GM19395 (cell line): ENCODE results near the gene HS3ST2.

Experiments
- ATAC-seq: cut with Tn5 transposase; IDR thresholded peaks from one replicate; pipeline ENCODE4 v1.9.1; 2021; ENCODE audit warnings: mild to moderate bottlenecking, moderate library complexity; ENCODE audit not compliant: unreplicated experiment

The HS3ST2 gene

DNA sequence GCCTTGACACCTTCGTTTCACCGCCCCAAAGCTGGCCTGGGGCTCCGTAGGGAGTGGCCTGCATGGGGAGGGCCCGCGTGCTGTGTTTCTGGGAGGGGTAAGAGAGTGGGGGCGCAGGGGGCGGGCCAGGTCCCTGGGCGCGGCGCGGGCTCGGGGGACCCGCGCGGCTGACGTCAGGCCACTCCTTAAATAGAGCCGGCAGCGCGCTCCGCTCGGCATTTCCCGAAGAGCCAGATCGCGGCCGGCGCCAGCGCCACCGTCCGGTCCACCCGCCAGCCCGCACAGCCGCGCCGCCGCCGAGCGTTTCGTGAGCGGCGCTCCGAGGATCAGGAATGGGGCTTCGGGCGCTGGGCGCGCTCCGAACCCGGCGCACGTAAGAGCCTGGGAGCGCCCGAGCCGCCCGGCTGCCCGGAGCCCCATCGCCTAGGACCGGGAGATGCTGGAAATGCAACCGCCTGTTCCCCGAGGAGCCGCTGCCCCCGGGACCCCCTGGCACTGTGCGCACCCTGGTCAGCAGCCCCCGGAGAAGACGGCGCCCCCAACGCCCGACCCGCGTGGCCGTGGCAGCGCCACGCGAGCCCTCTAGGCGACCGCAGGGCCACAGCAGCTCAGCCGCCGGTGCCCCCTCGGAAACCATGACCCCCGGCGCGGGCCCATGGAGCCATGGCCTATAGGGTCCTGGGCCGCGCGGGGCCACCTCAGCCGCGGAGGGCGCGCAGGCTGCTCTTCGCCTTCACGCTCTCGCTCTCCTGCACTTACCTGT lies at the start of gene HS3ST2:
Gene HS3ST2, plus strand, starts transcription at position 215 of the 763 bp plus-strand sequence. Its CDS starts 449 bp downstream, at position 664.
- no peak for ATAC-seq

DNA sequence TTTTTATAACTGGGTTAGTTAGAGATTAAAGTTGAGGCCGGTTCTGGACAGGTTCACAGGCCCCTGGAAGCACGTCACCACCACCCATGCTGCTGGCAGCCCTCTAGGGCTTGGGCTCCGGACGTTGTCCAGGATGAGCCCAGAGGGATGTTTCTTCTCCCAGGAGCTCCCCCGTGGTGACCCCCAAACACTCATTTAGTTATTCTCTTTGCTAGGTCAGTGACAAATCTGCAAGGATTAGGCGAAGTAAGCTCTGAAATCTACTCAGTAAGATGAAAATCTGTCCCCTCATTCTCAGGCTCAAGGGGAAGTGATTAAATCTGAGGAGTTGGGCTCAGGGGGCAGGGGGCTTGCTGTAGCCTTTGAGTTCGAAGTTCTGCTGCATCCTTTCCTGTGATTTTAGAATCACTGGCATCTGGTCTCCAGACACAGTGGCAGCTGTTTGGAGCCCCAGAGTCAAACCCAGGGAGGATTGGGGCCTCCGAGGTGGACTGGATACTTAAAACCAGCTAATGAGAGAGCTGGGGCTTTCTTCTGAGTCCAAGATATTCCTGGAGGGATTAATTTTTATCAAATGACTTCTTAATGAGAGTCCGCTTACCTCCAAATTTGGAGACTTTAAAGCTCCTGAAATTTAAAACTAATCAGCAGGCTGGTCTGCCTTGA lies 49.2 kb upstream of the HS3ST2 start:
- ATAC-seq: no peak

DNA sequence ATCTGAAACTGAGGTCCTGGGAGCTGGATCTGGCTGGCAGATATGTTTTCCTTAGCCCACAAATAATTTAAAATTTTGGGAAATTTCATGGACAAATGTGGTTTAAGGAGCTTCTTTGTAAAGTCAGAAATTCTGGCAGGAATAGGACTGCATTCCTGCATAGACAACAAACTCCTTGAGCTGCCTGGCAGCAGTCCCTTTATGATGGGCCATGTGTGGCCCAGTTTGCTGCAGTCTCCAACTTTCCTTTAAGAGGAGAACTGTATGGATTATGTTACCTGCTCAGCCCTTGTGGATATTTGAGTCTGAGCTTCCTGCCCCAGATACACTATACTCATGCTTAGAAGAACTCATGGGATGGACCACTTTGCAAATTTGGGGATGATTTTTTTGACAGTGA lies 48.5 kb upstream of the HS3ST2 start:
- no peak for ATAC-seq

DNA sequence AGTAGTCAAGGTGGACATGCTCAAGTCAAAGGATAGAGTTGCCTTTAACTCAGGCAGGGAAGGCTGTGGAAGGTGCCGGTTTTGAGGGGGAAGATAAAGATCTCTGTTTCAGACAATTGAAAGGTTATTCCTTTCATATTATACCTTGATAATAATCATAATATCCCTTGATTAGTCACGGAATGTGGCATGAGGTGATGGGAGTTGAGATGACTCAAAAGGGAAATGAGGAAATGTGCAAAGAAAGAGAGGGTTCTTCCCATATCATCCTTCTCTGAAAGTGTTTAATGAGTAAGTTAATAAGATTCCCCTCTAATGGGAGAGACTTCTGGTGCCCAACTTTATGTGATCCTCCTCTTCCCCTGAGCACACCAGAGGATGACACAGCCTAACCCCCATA lies 43.1 kb upstream of the HS3ST2 start:
- no peak for ATAC-seq

DNA sequence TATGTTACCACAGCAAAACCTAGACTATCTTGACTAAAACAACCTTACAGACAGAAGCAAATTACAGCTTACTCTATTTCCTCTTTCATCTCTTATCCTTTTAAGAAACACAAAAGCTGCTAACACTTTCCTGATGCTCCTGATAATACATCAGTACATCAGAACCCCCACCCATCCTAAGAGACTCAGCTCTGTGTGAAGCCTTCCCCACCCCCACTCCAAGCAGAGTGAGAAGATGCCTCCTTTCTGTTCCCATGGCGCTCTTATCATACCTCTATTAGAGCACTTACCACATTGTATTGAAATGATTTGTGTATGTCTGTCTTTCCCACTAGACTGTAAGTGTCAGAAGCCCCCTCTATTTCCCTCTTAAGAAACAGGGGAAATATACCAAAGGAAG lies 42.4 kb upstream of the HS3ST2 start:
- ATAC-seq: no peak

DNA sequence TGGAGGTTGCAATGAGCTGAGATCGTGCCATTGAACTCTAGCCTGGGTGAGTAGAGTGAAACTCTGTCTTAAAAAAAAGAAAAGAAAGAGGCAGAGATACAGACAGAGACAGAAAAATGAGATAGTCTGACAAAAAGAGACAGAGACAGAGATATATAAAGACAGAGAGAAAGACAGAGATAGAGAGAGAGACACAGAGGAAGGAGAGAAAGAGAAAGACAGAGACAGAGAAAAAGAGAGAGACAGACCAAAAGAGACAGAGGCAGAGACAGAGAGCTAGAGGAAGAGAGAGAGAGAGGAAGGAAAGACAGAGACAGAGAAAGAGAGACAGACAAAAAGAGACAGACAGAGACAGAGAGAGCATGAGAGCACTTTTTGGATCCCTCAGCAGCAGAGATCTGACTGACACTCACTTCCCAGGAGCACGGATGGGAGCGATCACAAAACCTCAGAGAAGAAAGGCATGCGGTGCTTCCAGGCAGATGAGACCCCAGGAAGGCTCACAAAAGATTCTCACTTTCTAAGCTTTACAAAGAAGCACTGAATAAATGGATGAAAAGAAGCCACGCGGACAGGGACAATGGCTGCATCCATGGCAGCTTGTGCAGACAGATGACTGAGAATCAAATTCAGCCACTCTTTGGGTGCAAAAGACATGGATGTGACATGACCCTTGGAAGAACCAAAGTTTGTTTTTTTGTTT lies 38.6 kb upstream of the HS3ST2 start:
- ATAC-seq: no peak

DNA sequence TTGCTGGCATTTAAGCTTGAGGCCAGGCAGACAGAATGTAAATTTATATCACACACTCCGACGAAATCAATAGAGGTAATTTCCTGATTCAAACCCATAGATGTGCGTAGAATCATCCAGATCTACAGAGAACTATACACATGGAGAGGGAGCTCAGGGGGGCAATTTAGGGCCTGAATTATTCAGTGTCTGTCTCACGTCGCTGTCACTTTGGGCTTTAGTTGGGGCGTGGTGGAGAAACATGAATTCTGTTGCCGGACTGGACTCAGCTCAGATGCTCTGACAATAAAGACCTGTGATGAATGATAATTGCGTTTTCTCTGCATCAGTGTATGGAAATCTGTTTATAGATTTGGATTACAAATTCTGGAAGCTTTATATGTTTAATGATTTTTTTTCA lies 32.5 kb upstream of the HS3ST2 start:
- ATAC-seq: no peak

DNA sequence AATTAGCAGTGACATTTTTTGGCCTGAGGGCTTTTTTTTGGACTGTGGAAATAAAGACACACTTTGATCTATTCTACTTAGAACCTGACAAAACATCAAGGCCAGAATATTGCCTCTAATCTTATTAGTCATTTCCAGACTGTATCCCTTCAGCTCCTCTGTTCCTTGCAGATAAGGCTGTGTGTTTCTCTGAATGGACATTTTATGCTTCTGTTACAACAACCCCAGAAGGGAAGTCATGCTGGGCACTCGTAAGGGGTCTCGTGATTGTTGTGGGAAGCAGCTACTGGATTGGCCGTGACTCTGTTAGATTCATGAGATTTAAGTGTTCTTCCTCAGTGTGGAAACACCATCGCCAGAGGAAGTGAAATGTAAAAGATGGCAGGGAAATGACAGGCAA lies 31.6 kb upstream of the HS3ST2 start:
- no peak for ATAC-seq

DNA sequence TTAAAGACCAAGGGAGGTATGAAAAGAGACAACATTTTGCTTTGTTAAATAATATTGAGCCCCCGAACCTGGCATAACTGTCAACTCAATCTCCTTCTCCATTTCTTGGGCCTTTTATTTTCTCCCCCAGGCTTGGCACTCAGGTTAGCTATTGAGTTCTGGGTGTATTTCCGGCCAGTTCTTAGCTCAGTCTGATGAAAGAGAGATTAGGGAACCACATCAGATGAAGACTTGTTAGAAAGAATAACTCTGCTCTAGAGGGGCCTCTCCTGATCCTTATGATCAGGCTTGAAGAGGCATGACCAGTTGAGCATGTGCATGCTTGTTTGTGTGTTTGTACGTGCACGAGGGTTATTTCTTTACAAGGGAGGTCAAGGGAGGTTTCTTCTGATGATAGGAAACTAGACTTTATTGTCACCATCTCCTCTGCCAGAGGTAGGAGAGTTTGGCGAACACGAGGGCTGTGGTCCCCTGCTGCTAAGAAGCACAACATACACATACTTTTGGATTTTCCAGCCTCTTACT lies 29.2 kb upstream of the HS3ST2 start:
- no peak for ATAC-seq

DNA sequence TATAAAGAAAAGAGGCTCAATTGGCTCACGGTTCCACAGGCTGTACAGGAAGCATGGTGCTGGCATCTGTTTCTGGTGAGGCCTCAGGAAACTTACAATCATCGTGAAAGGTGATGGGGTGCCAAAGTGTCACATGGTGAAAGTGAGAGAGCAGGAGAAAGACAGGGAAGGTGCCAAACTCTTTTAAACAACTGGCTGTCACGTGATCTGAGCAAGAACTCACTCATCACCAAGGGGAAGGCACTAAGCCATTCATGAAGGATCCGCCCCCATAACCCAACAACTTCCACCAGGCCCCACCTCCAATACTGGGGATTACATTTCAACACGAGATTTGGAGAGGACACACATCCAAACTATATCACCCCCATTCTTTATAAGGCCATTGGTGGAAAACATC lies 28.4 kb upstream of the HS3ST2 start:
- no peak for ATAC-seq

DNA sequence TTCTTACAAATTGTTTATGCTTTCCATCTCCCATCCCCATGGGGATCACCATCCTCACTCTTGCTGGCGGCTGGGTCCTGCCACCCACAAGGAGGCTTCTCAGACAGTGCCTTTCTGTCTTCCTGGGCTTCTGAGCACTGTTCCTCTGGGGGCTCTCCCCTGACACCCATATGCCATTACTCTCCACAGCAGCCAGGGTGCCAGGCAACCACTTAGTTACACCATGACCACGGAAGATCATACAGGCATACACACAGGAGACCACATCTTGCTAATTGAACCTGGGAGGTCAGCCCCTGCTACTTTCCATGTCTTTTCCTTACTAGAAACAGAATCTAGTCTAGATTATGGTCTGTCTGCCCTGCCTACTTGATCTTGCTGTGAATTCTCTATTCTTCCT lies 27.7 kb upstream of the HS3ST2 start:
- no peak for ATAC-seq

DNA sequence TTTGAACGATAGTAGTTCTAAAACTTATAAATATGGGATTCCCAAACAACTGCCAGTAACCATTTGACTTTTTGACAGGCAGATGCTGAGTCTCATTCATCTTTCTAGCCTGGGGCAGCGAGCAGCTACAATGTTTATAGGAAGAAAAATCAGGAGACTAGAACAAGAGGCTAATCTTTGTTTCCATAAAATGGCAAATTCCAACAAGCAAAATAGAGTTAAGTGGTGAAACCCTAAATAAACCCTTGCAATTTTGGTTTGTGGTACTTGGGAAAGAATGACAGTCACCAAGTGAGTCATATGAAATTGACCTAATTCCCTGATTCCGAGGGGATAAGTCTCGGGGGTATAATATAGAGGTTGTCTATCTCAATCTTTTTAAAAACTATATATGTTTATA lies 27.3 kb upstream of the HS3ST2 start:
- no peak for ATAC-seq

DNA sequence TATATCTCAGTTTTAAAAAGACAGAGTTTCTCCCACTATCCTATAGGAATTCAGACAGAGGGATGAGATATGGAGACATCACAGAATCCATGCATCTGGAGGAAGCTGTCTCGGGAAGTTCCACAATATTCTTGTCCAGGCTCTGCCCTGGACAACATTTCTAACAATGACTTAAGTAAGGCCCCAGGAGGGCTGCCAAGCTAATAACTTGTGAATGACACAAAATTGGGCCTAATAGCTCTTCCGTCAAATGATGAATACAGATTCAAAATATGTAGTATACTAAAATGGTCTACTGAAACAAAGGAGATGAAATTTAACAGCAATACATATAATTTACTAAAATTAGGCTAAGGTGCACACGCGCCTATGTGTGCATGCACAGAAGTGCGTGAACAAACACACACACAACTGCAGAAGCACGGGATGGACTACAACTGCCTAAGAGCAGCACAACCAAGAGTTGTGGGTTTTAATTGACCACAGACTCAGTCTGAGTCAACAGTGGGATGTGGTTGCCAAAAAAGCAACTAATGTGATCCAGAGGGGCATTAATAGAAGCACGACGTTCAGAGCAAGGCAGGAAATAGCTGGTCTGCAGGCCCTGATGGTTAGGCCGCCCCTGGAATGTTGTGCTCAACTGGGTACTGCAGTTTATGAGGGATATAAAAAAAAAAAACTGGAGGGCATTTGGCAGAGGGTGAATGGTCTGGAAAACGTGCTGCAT lies 26.3 kb upstream of the HS3ST2 start:
- no peak for ATAC-seq

DNA sequence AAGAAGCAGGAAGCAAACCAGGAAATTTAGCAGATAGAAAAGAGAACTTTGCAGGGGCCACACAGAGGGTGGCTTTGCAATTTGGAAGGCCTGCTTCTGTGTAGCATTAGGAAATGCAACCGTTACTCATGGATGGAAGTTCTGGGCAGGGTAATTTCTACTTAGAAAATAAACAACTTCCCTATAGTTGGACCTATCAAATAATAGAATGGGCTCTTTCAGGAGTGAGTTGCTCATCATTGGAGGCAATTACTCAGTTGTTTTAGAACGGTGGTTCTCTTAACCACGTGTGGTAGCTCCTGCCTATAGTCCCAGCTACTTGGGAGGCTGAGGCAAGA lies 25.8 kb upstream of the HS3ST2 start:
- ATAC-seq: no peak

DNA sequence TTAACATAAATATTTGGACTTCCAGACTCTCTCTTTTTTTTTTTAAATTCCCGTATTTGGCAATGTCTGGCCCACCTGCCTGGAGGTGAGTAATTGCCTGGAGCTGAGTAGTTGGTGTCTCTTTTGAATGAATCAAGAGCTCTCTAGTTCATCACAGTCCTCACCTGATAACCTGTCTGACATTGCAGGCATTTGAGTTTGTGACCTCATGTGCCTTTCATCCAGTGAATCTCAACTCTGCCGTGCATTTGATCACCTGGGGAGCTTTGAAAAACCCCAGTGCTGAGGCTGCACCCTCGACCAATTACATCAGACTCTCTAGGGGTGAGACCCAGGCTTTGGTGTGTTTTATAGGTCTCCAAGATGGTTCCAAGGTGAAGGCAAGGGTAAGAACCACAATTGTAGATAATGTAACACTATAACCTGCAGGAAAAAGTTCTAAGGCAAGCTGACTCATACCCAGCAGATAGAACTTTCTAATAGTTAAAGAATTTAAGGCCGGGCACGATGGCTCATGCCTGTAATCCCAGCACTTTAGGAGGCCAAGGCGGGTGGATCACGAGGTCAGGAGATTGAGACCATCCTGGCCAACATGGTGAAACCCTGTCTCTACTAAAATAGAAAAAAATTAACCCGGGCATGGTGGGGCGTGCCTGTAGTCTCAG lies 24.5 kb upstream of the HS3ST2 start:
- no peak for ATAC-seq

DNA sequence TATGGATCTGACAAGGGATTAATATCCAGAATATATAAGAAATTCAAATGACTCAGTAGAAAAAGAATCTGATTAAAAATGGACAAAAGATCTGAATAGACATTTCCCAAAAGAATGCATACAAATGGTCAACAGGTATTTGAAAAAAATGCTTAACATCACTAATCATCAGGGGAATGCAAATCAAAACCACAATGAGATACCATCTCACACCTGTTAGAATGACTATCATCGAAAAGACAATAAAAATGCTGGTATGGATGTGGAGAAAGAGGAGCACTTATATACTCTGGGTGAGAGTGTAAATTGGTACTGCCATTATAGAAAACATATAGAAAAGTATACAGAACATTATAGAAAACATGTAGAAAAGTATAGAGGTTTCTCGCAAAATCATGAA lies 16.4 kb upstream of the HS3ST2 start:
- no peak for ATAC-seq

DNA sequence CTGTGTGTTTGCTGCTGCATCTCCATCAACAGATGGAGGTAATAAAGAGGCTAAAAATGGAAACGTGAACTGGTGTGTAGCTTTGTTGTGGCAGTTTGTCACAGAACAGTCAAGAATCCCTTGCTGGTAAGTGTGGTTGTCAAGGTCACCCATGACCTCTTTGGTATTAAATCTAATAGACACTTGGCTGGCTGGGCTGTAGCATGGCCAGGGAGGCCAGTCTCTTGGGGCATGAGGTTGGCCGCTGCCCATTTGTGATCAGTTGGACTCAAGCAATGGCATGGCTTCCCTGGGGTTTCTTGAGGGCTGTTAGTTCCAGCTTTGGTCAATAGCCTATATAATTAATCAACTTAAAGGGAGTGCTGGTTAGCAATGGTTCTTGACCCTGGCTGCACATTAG lies 14.8 kb upstream of the HS3ST2 start:
- ATAC-seq: no peak

DNA sequence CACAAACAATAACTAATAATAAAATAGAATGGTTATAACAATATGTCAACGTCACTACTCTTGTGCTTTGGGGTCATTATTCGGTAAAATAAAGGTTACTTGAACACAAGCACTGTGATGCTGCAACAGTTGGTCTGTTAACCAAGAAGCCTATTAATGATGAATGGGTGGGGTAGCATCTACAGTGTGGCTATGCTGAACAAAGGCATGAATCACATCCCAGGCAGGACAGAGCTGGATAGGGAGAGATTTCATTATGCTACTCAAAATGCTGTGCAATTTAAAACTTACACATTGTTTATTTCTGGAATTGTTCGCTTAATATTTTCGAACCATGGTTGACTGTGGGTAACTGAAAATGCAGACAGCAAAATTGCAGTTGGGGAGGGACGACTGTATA lies 9.1 kb upstream of the HS3ST2 start:
- no peak for ATAC-seq

DNA sequence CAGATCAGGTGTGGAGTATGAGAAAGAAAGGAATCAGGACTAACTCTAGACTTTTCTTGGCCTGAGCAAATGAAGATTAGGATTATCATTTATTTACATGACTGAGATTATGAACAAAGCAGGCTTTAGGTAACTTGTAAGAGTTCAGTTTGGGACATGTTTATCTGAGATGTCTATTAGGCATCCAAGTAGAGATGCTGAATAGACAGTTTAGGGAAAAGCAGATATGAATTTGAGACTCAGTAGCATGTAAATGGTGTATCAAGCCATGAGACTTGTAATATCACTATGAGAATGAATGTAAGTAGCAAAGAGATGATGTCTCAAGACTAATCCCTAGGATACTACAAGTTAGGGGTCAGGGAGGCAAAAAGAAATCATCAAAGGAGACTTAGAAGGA lies 8.6 kb upstream of the HS3ST2 start:
- ATAC-seq: no peak

DNA sequence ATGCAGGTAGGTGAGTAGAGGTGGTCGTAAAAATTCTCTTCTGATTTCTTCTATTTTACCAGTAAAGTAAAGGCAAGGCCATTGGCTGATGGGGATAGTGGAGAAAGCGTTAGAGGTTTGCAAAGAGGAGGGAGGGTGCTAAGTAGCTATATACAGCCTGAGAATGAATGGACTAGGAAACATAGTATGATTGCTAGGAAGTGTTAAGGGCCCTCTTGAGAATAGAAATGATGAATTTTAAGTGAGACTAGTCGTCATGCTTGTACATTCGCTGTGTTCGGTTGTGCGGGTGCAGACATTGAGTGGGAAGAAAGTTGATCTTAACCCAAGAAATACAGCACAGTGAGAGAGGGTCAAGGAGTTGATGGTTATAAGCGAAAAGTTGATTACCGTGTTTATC lies 7.2 kb upstream of the HS3ST2 start:
- no peak for ATAC-seq

DNA sequence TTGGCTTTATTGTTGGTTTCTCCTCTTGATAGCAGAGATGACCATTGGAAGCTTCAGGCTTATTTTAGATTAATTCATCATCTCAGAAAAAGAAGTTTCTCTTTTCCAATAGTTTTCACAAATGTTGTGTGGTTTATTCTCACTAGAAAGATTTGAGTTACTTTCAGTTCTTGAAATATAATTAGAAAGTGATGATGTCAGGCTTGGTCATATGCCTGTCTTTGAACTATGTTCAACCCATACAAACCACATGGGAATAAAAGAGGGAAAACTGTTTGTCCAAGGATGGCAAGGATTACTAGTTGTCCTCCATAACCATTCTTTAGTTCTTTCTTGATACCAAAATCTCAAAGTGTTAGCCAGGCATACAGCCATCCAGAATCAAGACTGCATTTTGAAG lies 3.7 kb upstream of the HS3ST2 start:
- ATAC-seq: no peak
